Astrocyte of the hippocampus (primary cell): ENCODE measurements around the gene TEX29.

Experiments used
- DNase-seq: peaks from one replicate; pipeline ENCODE4 v3.0.0; 2011; ENCODE audit warnings: low read depth, low spot score

The TEX29 gene

GRCh38 chr13:111319998-111320911 is at the start of gene TEX29:
TEX29 (plus strand) TSS chr13:111320642; CDS start chr13:111320891, 249 bp downstream.
- no peak for DNase-seq

GRCh38 chr13:111270765-111271698 is 49.4 kb upstream of the TEX29 start:
- DNase-seq = peak; percentile 24

- DNase-seq = no peak
These were observed 48.3 kb upstream of the TEX29 start for GRCh38 chr13:111272117-111272516.

- no peak for DNase-seq
These were observed 45.1 kb upstream of the TEX29 start for GRCh38 chr13:111275382-111275781.

GRCh38 chr13:111275995-111276618 is 44.3 kb upstream of the TEX29 start:
- DNase-seq = no peak

GRCh38 chr13:111278258-111278657 is 42.2 kb upstream of the TEX29 start:
- no peak for DNase-seq

- no peak for DNase-seq
These were observed 41.4 kb upstream of the TEX29 start for GRCh38 chr13:111278743-111279652.

- no peak for DNase-seq
These were observed 40.2 kb upstream of the TEX29 start for GRCh38 chr13:111280226-111280625.

- DNase-seq = peak; percentile 31
These were observed 39.5 kb upstream of the TEX29 start for GRCh38 chr13:111280681-111281585.

- peak; percentile 29 for DNase-seq
These were observed 38.6 kb upstream of the TEX29 start for GRCh38 chr13:111281751-111282311.

GRCh38 chr13:111282425-111282824 is 38.0 kb upstream of the TEX29 start:
- no peak for DNase-seq

GRCh38 chr13:111282997-111283396 is 37.4 kb upstream of the TEX29 start:
- no peak for DNase-seq

- DNase-seq = no peak
These were observed 37.0 kb upstream of the TEX29 start for GRCh38 chr13:111283457-111283856.

GRCh38 chr13:111283991-111284390 is 36.5 kb upstream of the TEX29 start:
- DNase-seq = peak; percentile 12

- no peak for DNase-seq
These were observed 35.9 kb upstream of the TEX29 start for GRCh38 chr13:111284565-111284964.

- no peak for DNase-seq
These were observed 34.3 kb upstream of the TEX29 start for GRCh38 chr13:111286162-111286561.

GRCh38 chr13:111286749-111287148 is 33.7 kb upstream of the TEX29 start:
- no peak for DNase-seq

- DNase-seq = no peak
These were observed 33.2 kb upstream of the TEX29 start for GRCh38 chr13:111287201-111287600.

GRCh38 chr13:111288276-111288675 is 32.2 kb upstream of the TEX29 start:
- DNase-seq = no peak
